ENCODE data around the gene ARHGAP42. TPM values are rescaled to one million over a fixed set of nuclear protein-coding genes. Genes with fewer than 3 reads are reported as not detected.

The ARHGAP42 gene
- total and polyA plus RNA-seq, 2 experiments from 2014 or later = 64.8 to 135 TPM

GRCh38 chr11:100790073-100790472 is 103.0 kb downstream of the ARHGAP42 start:
- Histone ChIP-seq H3K27ac (peak overlapping the region; percentile 51), H3K36me3 (no peaks in the 10 kb centered on the region), H3K4me3 (no peak overlapping the region), H3K27me3 (no peaks in the 10 kb centered on the region), H3K4me1 (ENCODE audit: low read depth) (peaks cover 52% of the 10 kb centered on the region), H3K9me3 (ENCODE audit: low read depth) (no peaks in the 10 kb centered on the region)
- TF ChIP-seq, protein P1, sequence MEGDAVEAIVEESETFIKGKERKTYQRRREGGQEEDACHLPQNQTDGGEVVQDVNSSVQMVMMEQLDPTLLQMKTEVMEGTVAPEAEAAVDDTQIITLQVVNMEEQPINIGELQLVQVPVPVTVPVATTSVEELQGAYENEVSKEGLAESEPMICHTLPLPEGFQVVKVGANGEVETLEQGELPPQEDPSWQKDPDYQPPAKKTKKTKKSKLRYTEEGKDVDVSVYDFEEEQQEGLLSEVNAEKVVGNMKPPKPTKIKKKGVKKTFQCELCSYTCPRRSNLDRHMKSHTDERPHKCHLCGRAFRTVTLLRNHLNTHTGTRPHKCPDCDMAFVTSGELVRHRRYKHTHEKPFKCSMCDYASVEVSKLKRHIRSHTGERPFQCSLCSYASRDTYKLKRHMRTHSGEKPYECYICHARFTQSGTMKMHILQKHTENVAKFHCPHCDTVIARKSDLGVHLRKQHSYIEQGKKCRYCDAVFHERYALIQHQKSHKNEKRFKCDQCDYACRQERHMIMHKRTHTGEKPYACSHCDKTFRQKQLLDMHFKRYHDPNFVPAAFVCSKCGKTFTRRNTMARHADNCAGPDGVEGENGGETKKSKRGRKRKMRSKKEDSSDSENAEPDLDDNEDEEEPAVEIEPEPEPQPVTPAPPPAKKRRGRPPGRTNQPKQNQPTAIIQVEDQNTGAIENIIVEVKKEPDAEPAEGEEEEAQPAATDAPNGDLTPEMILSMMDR (IDR thresholded peaks at IDR 0.05; ENCODE audit: low read depth, low read length) = no peak
- no peak for DNase-seq (ENCODE audit: low read depth in 1 of 2, low spot score in 1 of 2)

DNA sequence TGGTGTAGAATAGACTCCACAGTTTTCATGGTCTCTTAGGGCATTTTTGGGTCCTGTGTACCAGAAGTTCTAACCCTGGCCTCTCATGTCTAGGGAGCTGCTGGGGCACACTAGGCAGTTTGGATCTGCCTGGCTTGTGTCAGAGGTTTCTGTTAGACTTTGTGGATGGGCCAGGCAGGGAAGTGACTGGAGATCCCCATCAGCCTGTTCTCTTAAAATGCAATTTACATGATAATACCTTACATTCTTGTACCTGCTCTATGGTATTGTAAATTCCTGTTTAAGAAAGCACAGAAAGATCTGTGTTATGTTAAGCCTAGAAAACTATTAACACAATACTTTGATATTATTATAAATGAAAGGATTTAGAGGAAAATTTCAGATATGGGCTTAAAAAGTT is 104.0 kb downstream of the ARHGAP42 start:
- DNase-seq (ENCODE audit: low read depth in 1 of 2, low spot score in 1 of 2) = peak in 1 of 2 donors; percentile 30
- Histone ChIP-seq H3K27me3 (no peaks in the 10 kb centered on the region), H3K36me3 (peaks cover 3% of the 10 kb centered on the region), H3K9me3 (ENCODE audit: low read depth) (no peaks in the 10 kb centered on the region), H3K4me1 (ENCODE audit: low read depth) (peaks cover 45% of the 10 kb centered on the region), H3K27ac (peak overlapping the region; percentile 47), H3K4me3 (no peak overlapping the region)
- TF ChIP-seq, protein P1 (IDR thresholded peaks at IDR 0.05; ENCODE audit: low read depth, low read length) = no peak

- peaks cover 42% of the 10 kb centered on the region for H3K4me1 ChIP-seq (ENCODE audit: low read depth)
- no peak overlapping the region for H3K4me3 ChIP-seq
- no peaks in the 10 kb centered on the region for H3K27me3 ChIP-seq
- TF ChIP-seq, protein P1 (IDR thresholded peaks at IDR 0.05; ENCODE audit: low read depth, low read length) = no peak
- H3K27ac ChIP-seq = peak overlapping the region; percentile 47
- DNase-seq (ENCODE audit: low read depth in 1 of 2, low spot score in 1 of 2) = no peak
- no peaks in the 10 kb centered on the region for H3K9me3 ChIP-seq (ENCODE audit: low read depth)
- peaks cover 3% of the 10 kb centered on the region for H3K36me3 ChIP-seq
These were observed 104.8 kb downstream of the ARHGAP42 start for GRCh38 chr11:100791860-100792259.

DNA sequence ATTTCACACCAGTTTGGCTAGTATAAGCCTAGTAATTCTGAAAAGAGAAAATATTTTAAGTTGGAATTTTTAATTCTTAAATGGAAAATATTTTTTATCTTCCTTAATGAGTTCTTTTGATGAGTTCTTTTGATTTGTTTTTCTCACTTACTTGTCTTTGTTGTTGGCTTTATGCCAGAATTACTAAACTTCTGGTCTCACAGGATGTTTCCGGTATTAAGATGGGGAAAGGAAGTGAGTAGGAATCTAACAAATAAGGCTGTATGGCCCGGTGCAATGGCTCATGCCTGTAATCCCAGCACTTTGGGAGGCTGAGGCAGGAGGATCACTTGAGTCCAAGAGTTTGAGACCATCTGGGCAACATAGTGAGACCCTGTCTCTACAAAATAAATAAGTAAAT is 106.4 kb downstream of the ARHGAP42 start:
- no peaks in the 10 kb centered on the region for H3K9me3 ChIP-seq (ENCODE audit: low read depth)
- no peak for DNase-seq (ENCODE audit: low read depth in 1 of 2, low spot score in 1 of 2)
- no peak overlapping the region for H3K27ac ChIP-seq
- TF ChIP-seq, protein P1 (IDR thresholded peaks at IDR 0.05; ENCODE audit: low read depth, low read length) = no peak
- H3K36me3 ChIP-seq = peaks cover 6% of the 10 kb centered on the region
- no peaks in the 10 kb centered on the region for H3K27me3 ChIP-seq
- H3K4me1 ChIP-seq (ENCODE audit: low read depth) = peaks cover 31% of the 10 kb centered on the region
- no peak overlapping the region for H3K4me3 ChIP-seq

DNA sequence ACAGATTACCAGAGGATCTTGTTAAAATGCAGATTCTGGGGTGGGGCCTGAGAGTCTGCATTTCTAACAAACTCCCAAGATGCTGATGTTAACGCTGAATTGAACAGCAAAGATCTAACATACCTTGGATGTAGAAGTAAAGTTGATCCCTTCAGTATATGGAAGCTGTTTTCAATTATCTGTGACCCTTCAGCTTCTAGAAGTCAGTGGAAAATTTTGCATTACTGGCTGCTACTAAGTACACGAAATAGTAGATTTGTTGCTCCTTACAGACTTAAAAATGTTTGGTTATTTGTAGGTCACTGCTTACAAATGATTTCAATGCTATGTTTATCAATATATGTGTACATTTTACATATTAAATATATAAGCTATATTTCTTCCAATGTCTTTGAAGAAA is 107.4 kb downstream of the ARHGAP42 start:
- H3K4me3 ChIP-seq = no peak overlapping the region
- H3K27me3 ChIP-seq = no peaks in the 10 kb centered on the region
- no peak overlapping the region for H3K27ac ChIP-seq
- H3K9me3 ChIP-seq (ENCODE audit: low read depth) = no peaks in the 10 kb centered on the region
- peaks cover 31% of the 10 kb centered on the region for H3K4me1 ChIP-seq (ENCODE audit: low read depth)
- DNase-seq (ENCODE audit: low read depth in 1 of 2, low spot score in 1 of 2) = no peak
- TF ChIP-seq, protein P1 (IDR thresholded peaks at IDR 0.05; ENCODE audit: low read depth, low read length) = no peak
- peaks cover 6% of the 10 kb centered on the region for H3K36me3 ChIP-seq

- TF ChIP-seq, protein P1 (IDR thresholded peaks at IDR 0.05; ENCODE audit: low read depth, low read length) = no peak
- H3K36me3 ChIP-seq = peaks cover 6% of the 10 kb centered on the region
- H3K27me3 ChIP-seq = no peaks in the 10 kb centered on the region
- H3K4me1 ChIP-seq (ENCODE audit: low read depth) = no peaks in the 10 kb centered on the region
- H3K4me3 ChIP-seq = no peak overlapping the region
- H3K9me3 ChIP-seq (ENCODE audit: low read depth) = no peaks in the 10 kb centered on the region
- DNase-seq (ENCODE audit: low read depth in 1 of 2, low spot score in 1 of 2) = no peak
- H3K27ac ChIP-seq = no peak overlapping the region
These were observed 112.4 kb downstream of the ARHGAP42 start for GRCh38 chr11:100799445-100799844.
